ENCODE measurements around the gene DOLPP1. TPM values are rescaled to one million over a fixed set of nuclear protein-coding genes. Genes with fewer than 3 reads are reported as not detected.

DOLPP1 gene
- total and polyA plus RNA-seq, 2 of the 13 experiments (the other 11 are each of a cell fraction or from before 2014, with no cell fraction given) = 21.0 to 34.1 TPM

GRCh38 chr9:129104051-129104450 lies 23.1 kb downstream of the DOLPP1 start (continued):
- TF ChIP-seq SKIL (CRISPR knock-in tag; IDR thresholded peaks at IDR 0.05; ENCODE audit: borderline replicate concordance) = no peak
- TF ChIP-seq HMGXB4 (CRISPR knock-in tag; IDR thresholded peaks at IDR 0.05; ENCODE audit: borderline replicate concordance in 1 of 2, low read depth in 1 of 2) = no peak
- TF ChIP-seq NR3C1 (CRISPR knock-in tag; IDR thresholded peaks at IDR 0.05) = no peak
- no peak for TF ChIP-seq SNAPC2 (CRISPR knock-in tag; IDR thresholded peaks at IDR 0.05)
- TF ChIP-seq DMAP1 (CRISPR knock-in tag; IDR thresholded peaks at IDR 0.05) = no peak
- no peak for TF ChIP-seq SYNCRIP (IDR thresholded peaks at IDR 0.05; ENCODE audit: insufficient read depth, low read depth, low read length)
- no peak for TF ChIP-seq HNF1B (CRISPR knock-in tag; IDR thresholded peaks at IDR 0.05)

Measured in HepG2 (cell line).